Motor neuron (in vitro differentiated cells): Measurements from ENCODE around the gene MTUS2. TPM values are rescaled to one million over a fixed set of nuclear protein-coding genes. Genes with fewer than 3 reads are reported as not detected.
A peak's percentile ranks its signal among the peaks of the same experiment; 100 is the strongest.

ENCODE experiments used
- ATAC-seq, 8 experiments: fragments of 200-7000 bp; cut with Tn5 transposase; replicated peaks in 6 of 8; 2 replicates each; pipeline ENCODE4 v1.8.0; 2021; ENCODE audit warnings: mild to moderate bottlenecking in 8 of 8, moderate library complexity in 8 of 8
- H3K27ac ChIP-seq, 2 donors: fragments of 250-450 bp; sonication (Bioruptor Pico); 2 replicates each; pipeline ENCODE4 v1.9.0; 2021; ENCODE audit warnings: antibody characterized with exemption in 2 of 2, mild to moderate bottlenecking in 2 of 2, moderate library complexity in 1 of 2
- H3K4me1 ChIP-seq, 2 donors: fragments of 250-450 bp; sonication (Bioruptor Pico); replicated peaks in 1 of 2; 2 replicates each; pipeline ENCODE4 v1.6.1; 2021; ENCODE audit warnings: antibody characterized with exemption in 2 of 2, mild to moderate bottlenecking in 2 of 2, moderate library complexity in 1 of 2
- H3K4me3 ChIP-seq, 5 donors: fragments of 250-450 bp; sonication (Bioruptor Pico); 2 replicates each; pipeline ENCODE4 v1.9.0; 2021; ENCODE audit warnings: antibody characterized with exemption in 5 of 5, mild to moderate bottlenecking in 5 of 5, moderate library complexity in 4 of 5
- WGBS, 10 experiments: fragments of 450-650 bp; shearing (Covaris generic); methylation state at CpG; one replicate each; pipeline ENCODE4 v1.0.0; 2022; 5-methylcytosine and 5-hydroxymethylcytosine counted together
- in situ Hi-C, 9 experiments: fragments of 400-800 bp; cut with MboI; loops; one replicate each; pipeline ENCODE4 v1.15.0; 2021; ENCODE audit warnings: low sequenced_read_pairs in 9 of 9, low pct_unique_long_range_greater_than_20kb in 2 of 9; ENCODE audit not compliant: unreplicated experiment in 9 of 9
- total RNA-seq, 8 experiments: library from RNA; unstranded; fragments of 300-600 nt; gene quantifications; 2 replicates each; pipeline versions ENCODE4 v1.2.3 to v1.2.4, GENCODE V29; 2022

The MTUS2 gene
- total RNA-seq, 8 experiments from 2014 or later: 1.1 to 9.6 (median 3.9) TPM

DNA sequence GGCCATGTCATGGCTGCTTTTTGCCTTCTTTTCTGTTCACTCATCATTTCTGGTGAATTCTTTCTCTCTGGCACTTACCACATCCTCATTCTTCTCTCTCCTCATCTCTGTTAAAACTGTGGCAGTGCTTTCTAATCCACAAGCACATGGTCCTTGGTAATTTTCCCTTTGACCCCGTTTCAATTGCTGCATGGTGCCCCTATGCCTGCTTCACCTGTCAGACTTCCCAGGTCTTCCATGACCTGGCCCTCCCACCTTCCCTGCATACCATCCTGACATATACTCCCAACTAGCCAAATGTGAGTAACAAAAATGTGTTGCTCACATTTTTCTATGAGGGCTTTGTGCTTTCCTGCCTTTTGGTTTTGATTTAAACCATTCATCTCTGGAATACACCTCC is 286.5 kb downstream of the MTUS2 start:
- no peak overlapping the region for H3K4me3 ChIP-seq
- in situ Hi-C loops: no loop called here
- no peak overlapping the region for H3K27ac ChIP-seq
- H3K4me1 ChIP-seq: peaks cover 9 to 26% of the 10 kb centered on the region in 2 donors
- 0 to 100% (median 40%) methylated on average over 1 of the region's 1 CpG; no CpG with 5 or more reads in 2 of the 10 experiments for WGBS, 10 experiments
- ATAC-seq: no peak

DNA sequence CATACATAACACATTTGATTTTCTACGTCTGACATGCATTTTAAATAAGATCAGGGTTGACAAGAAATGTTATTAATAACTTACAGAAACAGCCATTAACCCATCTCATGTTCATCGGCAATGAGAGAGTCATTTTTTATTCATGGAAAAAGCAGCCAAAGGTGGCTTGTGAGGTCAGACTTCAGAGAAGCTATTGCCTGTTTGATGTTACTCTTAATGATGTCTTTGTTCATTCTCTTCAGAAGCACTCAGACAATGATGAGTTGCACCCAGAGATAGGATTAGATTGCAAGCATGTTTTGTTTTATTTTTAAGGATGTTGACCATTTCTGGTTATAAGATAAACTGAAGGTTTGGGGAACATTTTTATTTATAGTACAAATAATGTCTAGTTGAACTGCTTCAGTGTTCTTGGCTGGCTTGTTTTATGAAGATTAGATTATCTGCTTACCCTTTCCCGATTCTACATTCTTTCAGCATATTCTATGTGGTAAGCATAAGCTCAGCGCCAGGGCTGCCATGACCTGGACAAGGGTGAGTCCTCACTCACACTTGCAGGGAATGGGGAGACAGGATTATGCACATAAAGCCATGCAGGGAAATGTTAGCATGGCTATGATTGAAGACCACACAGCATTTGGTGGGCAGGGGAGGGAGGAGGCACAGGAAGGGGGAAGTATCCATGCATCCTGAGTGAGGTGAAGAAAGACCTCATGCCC is 288.1 kb downstream of the MTUS2 start:
- WGBS, 10 experiments: 0 to 49% (median 13%) methylated on average over 1 to 4 of the region's 4 CpGs
- H3K4me3 ChIP-seq: no peak overlapping the region
- H3K4me1 ChIP-seq: peaks cover 9 to 26% of the 10 kb centered on the region in 2 donors
- in situ Hi-C loops: no loop called here
- H3K27ac ChIP-seq: peak overlapping the region; percentile 37 to 51
- ATAC-seq: peak; percentile 42 to 87 (median 60)

DNA sequence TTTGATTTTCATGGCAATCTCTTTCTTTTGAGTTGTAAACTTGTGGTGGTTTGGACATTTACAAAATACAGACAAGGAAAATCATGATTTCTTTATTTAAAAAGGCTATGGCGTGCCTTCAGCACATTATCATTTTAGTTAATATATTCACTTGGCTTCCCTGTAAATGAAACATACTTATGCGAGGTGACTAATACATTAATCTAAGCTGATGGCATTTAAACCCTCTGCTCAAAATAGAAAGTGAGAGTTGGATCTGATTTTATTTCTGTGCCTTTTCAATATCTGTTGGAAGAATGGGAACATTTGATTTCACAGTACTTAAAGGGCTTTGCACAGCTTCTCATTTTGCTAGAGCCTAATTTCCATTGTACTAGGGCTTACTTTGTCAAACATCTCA is 289.8 kb downstream of the MTUS2 start:
- H3K27ac ChIP-seq: no peak overlapping the region
- in situ Hi-C loops: no loop called here
- peaks cover 9 to 26% of the 10 kb centered on the region in 2 donors for H3K4me1 ChIP-seq
- H3K4me3 ChIP-seq: no peak overlapping the region
- ATAC-seq: peak in 5 of 8 experiments; percentile 28 to 84 (median 61)
- 0 to 100% (median 78%) methylated on average over 1 to 2 of the region's 2 CpGs for WGBS, 10 experiments

DNA sequence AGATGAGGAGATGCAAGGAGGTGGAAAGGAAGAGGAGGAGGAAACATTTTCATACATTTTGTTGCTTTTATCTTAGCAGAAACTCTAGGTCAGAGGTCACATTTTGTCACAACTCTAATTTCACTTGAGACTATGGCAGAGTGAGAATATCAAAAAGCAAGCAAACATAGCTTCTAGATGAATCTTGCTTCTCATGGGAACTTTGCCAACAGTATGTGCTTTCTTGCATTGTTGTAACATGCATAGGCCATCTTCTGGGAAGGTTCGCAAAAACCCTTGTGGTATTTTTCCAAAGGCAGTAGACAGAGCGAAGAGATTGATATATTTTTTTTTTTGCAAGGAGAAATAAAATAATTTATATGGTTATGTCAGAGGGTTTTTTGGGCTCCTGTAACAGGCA is 291.3 kb downstream of the MTUS2 start:
- Histone ChIP-seq H3K4me1 (peaks cover 9 to 36% of the 10 kb centered on the region in 2 donors), H3K4me3 (no peak overlapping the region), H3K27ac (no peak overlapping the region)
- ATAC-seq: no peak
- in situ Hi-C loops: no loop called here
- WGBS, 10 experiments: 40 to 100% (median 83%) methylated on average over 1 to 2 of the region's 2 CpGs; no CpG with 5 or more reads in 1 of the 10 experiments

DNA sequence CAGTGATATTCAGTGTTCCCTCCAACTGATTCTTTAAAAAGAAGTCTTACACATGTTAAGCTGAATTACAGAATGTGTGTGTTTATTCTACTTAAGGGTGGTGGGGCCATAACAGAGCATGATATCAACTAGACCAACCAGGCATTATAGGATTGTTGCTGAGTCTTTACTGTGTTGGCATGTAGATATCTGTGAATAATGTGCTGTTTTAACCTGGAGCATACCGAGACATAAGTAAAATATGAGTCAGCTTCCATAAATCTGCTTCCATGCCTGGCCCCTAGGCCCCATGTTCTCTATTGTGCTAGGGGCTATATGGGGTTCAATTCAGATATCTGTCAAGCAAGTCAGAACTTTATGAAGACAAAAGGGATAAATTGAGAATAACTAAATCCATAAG is 295.7 kb downstream of the MTUS2 start:
- peak in 2 of 8 experiments; percentile 20 to 73 for ATAC-seq
- Histone ChIP-seq H3K4me1 (peaks cover 0 to 16% of the 10 kb centered on the region in 2 donors), H3K4me3 (no peak overlapping the region), H3K27ac (no peak overlapping the region)
- in situ Hi-C loops: no loop called here
- WGBS, 10 experiments: 22 to 67% (median 61%) methylated on average over 1 of the region's 1 CpG; no CpG with 5 or more reads in 6 of the 10 experiments

DNA sequence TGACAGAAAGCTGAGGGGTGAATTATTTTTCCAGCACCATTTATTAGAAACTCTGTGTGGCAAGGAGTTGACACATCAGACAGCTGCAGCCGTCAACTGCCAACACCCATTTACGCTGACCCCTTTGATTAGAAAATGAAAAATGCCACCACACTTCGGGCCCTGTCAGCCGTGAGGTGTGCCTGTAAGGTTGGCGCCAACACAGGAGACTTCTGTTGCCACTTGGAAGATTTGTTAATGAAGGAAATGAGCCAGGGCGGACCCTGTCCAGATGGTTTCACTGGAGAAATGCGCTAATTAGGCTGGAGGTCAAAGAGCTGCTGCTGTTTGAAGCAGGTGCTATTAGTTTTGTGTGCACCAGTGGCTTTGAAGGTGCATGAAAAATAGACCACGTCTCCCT is 297.5 kb downstream of the MTUS2 start:
- H3K27ac ChIP-seq: no peak overlapping the region
- peak in 3 of 8 experiments; percentile 32 to 56 (median 41) for ATAC-seq
- 20 to 73% (median 43%) methylated on average over 1 to 6 of the region's 8 CpGs; no CpG with 5 or more reads in 4 of the 10 experiments for WGBS, 10 experiments
- H3K4me3 ChIP-seq: no peak overlapping the region
- H3K4me1 ChIP-seq: peaks cover 0 to 16% of the 10 kb centered on the region in 2 donors
- in situ Hi-C loops: no loop called here

DNA sequence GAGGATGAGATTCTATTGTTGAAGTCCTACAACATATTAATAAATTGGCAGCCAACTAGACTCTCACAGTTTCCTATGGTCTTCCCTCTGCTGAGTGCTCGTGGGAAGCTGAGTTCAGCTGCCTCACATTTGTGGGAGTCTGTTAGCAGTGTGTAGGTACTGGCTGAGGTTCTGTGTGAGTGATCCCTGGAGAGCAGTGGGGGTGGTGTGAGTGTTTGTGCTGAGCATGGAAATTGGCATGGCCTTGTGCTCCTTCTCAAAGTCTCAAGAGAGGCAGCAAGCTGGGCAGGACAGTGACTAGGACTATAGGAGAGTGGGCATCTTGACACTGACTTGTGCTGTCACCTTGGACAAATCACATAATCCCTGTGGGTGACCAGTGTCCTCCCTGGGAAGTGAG is 298.3 kb downstream of the MTUS2 start:
- no peak overlapping the region for H3K27ac ChIP-seq
- 17 to 80% (median 70%) methylated on average over 1 of the region's 1 CpG; no CpG with 5 or more reads in 7 of the 10 experiments for WGBS, 10 experiments
- no peak overlapping the region for H3K4me3 ChIP-seq
- ATAC-seq: no peak
- in situ Hi-C loops: no loop called here
- peaks cover 0 to 16% of the 10 kb centered on the region in 2 donors for H3K4me1 ChIP-seq

DNA sequence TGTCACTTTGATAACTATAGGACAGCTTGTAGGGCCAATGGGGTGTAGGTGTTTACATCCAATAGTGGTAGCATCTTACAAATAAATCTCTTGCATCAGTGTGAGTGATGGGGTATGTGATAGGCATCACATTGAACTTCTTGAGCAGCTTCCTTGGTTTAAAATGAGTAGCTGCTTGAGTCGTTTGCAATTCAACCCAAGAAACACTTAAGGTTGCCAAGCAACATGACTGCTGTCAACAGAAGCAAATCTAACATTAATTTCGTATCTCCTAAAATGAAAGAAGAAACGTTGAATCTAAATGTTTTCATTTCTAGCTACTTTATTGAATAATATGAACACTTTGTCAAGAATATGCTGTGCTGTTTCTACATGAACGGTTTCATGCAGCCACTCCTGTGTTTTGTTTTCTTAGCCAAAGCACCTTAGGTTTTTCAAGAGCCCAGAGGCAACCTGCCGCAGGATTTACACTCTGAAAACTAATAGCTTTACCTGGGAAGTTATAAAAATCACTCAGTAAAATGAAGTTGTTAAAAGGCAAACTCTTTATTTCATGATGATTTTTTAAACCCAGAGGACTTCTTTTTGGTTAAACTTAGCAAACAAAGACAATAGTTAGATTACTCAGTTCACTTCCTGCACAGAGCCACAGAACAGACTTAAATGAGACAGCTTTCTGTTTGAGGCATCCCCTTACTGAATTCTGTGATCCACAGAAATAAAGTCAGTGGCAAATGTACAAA is 305.2 kb downstream of the MTUS2 start:
- in situ Hi-C loops: no loop called here
- peak in 3 of 8 experiments; percentile 84 to 90 (median 88) for ATAC-seq
- Histone ChIP-seq H3K4me3 (no peak overlapping the region), H3K27ac (no peak overlapping the region), H3K4me1 (no peaks in the 10 kb centered on the region)
- WGBS, 10 experiments: 4 to 58% (median 43%) methylated on average over 3 to 5 of the region's 5 CpGs; no CpG with 5 or more reads in 1 of the 10 experiments

DNA sequence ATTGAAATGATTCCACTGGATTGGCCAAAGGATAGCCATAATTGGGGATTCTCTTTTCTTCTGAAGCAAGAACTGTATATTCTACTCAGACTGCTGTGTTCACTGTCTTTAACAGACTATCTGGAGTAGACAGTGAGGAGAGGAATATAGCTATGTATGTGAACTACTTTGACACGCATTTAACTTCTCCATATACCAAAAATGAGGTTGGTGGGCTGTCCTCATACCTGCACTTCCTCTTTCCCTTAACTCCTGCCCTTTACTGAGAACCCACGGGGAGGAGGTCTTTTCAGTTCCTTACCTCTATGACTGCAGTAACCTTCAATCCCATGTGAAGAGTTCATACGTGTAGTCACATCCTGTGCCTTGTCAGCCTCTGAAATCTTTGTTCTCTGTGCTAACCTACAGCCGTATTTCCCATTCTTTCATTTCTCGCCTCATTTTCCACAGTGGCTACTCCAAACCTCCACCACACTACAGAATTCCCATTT is 305.8 kb downstream of the MTUS2 start:
- in situ Hi-C loops: no loop called here
- ATAC-seq: no peak
- H3K4me1 ChIP-seq: no peaks in the 10 kb centered on the region
- H3K4me3 ChIP-seq: no peak overlapping the region
- no peak overlapping the region for H3K27ac ChIP-seq
- 24 to 89% (median 78%) methylated on average over 2 to 5 of the region's 5 CpGs for WGBS, 10 experiments

DNA sequence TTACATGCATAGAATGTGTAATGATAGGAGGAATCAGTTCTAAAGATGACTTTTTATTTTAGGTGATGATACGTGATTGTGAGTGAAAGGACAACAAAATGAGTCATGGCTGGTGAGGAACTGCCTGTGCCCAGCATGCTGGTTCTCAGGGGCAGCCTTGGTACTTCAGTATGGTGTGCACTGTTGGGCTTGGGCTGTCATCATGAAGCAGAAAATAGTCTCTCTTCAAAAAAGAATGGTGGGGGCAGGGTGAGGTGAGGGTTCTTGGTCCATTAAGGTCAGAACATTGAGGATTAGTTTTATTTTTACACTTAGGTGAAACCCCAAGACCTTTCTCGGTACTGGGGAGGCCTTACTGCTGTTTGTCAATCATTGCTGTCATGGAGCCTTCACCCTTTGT is 309.5 kb downstream of the MTUS2 start:
- no peak for ATAC-seq
- in situ Hi-C loops: no loop called here
- no peak overlapping the region for H3K4me3 ChIP-seq
- WGBS, 10 experiments: 33 to 88% (median 73%) methylated on average over 1 to 2 of the region's 2 CpGs; no CpG with 5 or more reads in 3 of the 10 experiments
- no peaks in the 10 kb centered on the region for H3K4me1 ChIP-seq
- H3K27ac ChIP-seq: no peak overlapping the region

DNA sequence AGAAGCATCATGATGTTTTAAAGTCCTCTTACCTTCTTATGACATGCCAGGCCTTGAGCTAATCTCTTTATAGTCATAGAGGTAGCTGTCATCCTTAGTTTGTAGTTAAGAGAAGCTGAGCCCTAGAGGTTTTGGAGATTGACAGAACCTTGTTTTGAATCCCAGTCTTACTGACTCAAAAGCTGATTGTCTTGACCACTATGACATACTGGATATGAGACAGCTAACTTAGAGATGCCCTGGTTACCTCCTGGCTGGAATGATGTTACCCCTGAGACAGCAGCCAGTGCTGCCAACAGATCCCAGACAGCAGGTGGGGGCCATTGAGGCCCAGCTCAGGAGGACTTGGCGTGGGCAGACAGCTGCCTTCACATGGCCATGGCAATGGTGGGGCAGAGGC is 311.0 kb downstream of the MTUS2 start:
- in situ Hi-C loops: no loop called here
- Histone ChIP-seq H3K27ac (no peak overlapping the region), H3K4me3 (no peak overlapping the region), H3K4me1 (no peaks in the 10 kb centered on the region)
- WGBS, 10 experiments: 71 to 100% (median 83%) methylated on average over 1 of the region's 1 CpG; no CpG with 5 or more reads in 7 of the 10 experiments
- ATAC-seq: no peak

DNA sequence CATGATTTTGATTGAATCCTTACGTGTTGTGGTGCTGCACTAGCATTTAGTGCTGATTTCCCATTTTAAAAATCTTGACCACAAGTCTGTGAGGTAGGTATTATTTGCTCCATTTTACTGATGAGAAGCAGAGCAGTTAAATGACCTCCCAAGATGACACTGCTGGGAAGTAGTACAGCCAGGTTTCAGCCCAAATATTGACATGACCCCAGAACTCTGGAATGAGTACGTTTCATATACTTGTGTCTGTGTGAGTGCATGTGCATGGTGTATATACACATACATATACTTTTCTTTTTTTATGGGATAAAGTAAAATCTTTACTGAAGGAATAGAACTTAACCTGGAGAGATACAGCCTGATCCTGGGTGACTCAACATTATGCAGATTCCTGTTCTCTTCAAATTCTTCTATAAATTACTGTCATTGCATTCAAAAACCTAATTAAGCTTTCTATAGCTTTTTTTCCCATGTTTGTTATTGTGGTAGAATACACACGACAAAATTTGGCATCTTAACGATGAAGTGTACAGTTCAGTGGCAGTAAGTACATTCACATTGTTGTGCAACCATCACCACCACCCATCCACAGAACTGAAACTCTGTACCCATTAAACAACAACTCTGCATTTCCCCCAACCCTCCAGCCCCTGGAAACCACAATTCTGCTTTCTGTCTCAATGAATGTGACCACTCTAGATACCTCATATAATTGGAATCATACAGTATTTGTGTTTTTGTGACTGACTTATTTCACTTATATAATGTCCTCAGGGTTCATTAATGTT is 311.9 kb downstream of the MTUS2 start:
- 0 to 100% (median 70%) methylated on average over 1 to 3 of the region's 4 CpGs for WGBS, 10 experiments
- no peak overlapping the region for H3K27ac ChIP-seq
- no peaks in the 10 kb centered on the region for H3K4me1 ChIP-seq
- in situ Hi-C loops: no loop called here
- ATAC-seq: peak in 1 of 8 experiments; percentile 65
- H3K4me3 ChIP-seq: no peak overlapping the region

DNA sequence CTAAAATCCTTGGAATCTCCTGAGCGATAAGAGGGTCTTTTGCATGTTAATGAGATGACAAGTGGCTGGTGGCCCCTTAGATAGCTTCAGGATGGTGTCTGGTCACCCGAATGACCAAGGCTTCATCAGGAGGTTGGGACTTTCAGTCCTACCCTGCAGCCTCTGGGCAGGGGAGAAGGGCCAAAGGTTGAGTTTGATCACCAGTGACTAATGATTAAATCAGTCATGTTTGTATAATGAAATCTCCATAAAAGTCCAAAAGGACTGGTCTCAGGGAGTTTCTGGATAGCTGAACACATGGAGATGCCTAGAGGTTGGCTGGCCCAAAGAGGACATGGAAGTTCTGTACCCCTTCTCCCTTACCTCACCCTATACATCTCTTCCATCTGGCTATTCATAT is 316.2 kb downstream of the MTUS2 start:
- Histone ChIP-seq H3K27ac (no peak overlapping the region), H3K4me1 (no peaks in the 10 kb centered on the region), H3K4me3 (no peak overlapping the region)
- ATAC-seq: no peak
- WGBS, 10 experiments: 9 to 100% (median 81%) methylated on average over 1 to 2 of the region's 2 CpGs; no CpG with 5 or more reads in 3 of the 10 experiments
- in situ Hi-C loops: no loop called here
